ENCODE data around the gene NPHP1. TPM values are rescaled to one million over a fixed set of nuclear protein-coding genes. Genes with fewer than 3 reads are reported as not detected.

Gene NPHP1
- total and polyA plus RNA-seq, 2 of the 8 experiments (the other 6 are each of a cell fraction or from before 2014, with no cell fraction given) = 1.4 to 2.8 TPM

DNA sequence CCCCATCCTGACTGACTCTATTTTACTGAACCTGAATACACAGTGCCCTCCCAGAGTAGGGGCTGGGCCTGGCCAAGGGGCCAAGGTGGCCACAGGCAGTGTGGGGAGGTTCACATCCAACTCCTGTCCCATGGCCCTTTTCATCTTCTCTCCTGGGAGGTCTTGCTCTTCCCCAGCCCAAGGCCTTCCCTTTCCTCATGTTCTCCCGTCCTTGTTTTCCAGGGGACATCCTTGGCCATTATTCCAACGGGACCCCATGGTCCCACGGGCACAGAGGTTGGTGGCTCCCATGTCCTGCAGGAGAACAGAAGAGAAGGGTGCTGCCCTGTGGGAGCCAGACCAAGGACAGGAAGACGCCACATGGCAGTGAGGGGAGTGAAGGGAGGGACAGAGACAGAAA lies 99.6 kb downstream of the NPHP1 start:
- Histone ChIP-seq H3K79me2 (ENCODE audit: control insufficient read depth in 1 of 2, insufficient read depth in 2 of 2, low read length in 2 of 2) (no peaks in the 10 kb centered on the region), H3K4me3 (ENCODE audit: extremely low read depth in 1 of 4, insufficient read depth in 2 of 4, low read depth in 3 of 4, low read length in 4 of 4) (no peak overlapping the region), H4K5ac (ENCODE audit: insufficient read length, low read depth, low read length) (no peak overlapping the region), H4K91ac (replicated peaks; ENCODE audit: insufficient read length, low read length) (no peak overlapping the region), H2AFZ (ENCODE audit: low read length) (no peak overlapping the region), H3K4me1 (replicated peaks in 1 of 4; ENCODE audit: control insufficient read depth in 3 of 4, insufficient read depth in 4 of 4, low read length in 3 of 4) (no peaks in the 10 kb centered on the region; a peak in 2 of 7 replicates), H3K4me2 (ENCODE audit: insufficient read depth in 1 of 2, low read depth in 2 of 2, low read length in 2 of 2) (no peak overlapping the region), H3K36me3 (ENCODE audit: control insufficient read depth in 2 of 4, insufficient read depth in 4 of 4, low read length in 3 of 4) (no peaks in the 10 kb centered on the region), H3K27me3 (replicated peaks in 1 of 4; ENCODE audit: control insufficient read depth in 3 of 4, extremely low read depth in 1 of 4, insufficient read depth in 3 of 4, low read length in 3 of 4) (no peaks in the 10 kb centered on the region), H3K18ac (ENCODE audit: extremely low read depth, low read length) (no peak overlapping the region), H3K14ac (ENCODE audit: insufficient read length) (no peak overlapping the region), H3K9me3 (ENCODE audit: insufficient read depth in 2 of 2, low read depth in 1 of 2, low read length in 1 of 2) (peaks cover 3 to 7% of the 10 kb centered on the region in 2 experiments; a peak in 2 of 4 replicates), H2BK20ac (ENCODE audit: low read length) (no peak overlapping the region), H2BK120ac (replicated peaks; ENCODE audit: low read depth, low read length) (no peak overlapping the region), H3K27ac (ENCODE audit: low read depth, low read length) (no peak overlapping the region), H2AK5ac (ENCODE audit: low read depth, low read length) (no peak overlapping the region), H3K79me1 (ENCODE audit: low read depth, low read length) (no peaks in the 10 kb centered on the region), H2BK5ac (ENCODE audit: low read depth, low read length) (no peak overlapping the region), H2BK15ac (ENCODE audit: low read length) (no peak overlapping the region), H3K56ac (replicated peaks; ENCODE audit: insufficient read length, low read depth, low read length) (no peak overlapping the region), H3K23ac (ENCODE audit: insufficient read length) (no peak overlapping the region), H3K9ac (replicated peaks in 1 of 4; ENCODE audit: extremely low read depth in 1 of 4, low read depth in 3 of 4, low read length in 3 of 4) (no peak overlapping the region), H2BK12ac (ENCODE audit: low read depth, low read length) (no peak overlapping the region), H3K23me2 (ENCODE audit: low read depth, low read length) (no peaks in the 10 kb centered on the region), H4K20me1 (replicated peaks in 1 of 2; ENCODE audit: control insufficient read depth in 1 of 2, insufficient read depth in 2 of 2, low read length in 2 of 2) (no peaks in the 10 kb centered on the region), H3K4ac (replicated peaks; ENCODE audit: insufficient read length, low read depth, low read length) (no peak overlapping the region), H4K8ac (ENCODE audit: extremely low read depth, insufficient read depth, low read length) (no peak overlapping the region)
- peak in 1 of 2 experiments; percentile 19 for DNase-seq (ENCODE audit: low read depth in 1 of 2, low spot score in 2 of 2)
- FAIRE-seq = no peak
- CTCF ChIA-PET (ENCODE audit: partially characterized antibody) = interaction anchor here (1.9 kb wide), 1 partner anchor 20 kb away, joined by 9 read pairs; no protein-coding TSS in a partner anchor
- POLR2A ChIA-PET (ENCODE audit: partially characterized antibody) = no interaction called here
- WGBS, 2 experiments (ENCODE audit: extremely low coverage in 1 of 2, insufficient coverage in 1 of 2, insufficient read length in 1 of 2, insufficient replicate concordance in 2 of 2, low coverage in 1 of 2, low lambda C conversion rate in 2 of 2, missing lambda C conversion rate in 1 of 2) = 90% methylated on average over 4 of the region's 4 CpGs; no CpG with 5 or more reads in 1 of the 2 experiments
- no peak for TF ChIP-seq ATF3 (IDR thresholded peaks at IDR 0.05; ENCODE audit: insufficient read depth, low read depth, low read length)
- TF ChIP-seq NRF1 (IDR thresholded peaks at IDR 0.05; ENCODE audit: low read depth, low read length) = no peak
- TF ChIP-seq BCL11A (IDR thresholded peaks at IDR 0.05; ENCODE audit: low read depth in 2 of 2, low read length in 2 of 2) = no peak
- TF ChIP-seq ZNF274 (IDR thresholded peaks at IDR 0.05; ENCODE audit: borderline replicate concordance, extremely low read depth, low read length) = no peak
- no peak for TF ChIP-seq YY1 (IDR thresholded peaks at IDR 0.05; ENCODE audit: low read depth, low read length)
- no peak for TF ChIP-seq GABPA (IDR thresholded peaks at IDR 0.05; ENCODE audit: borderline replicate concordance, insufficient read depth, low read length)
- TF ChIP-seq SAP30 (IDR thresholded peaks at IDR 0.05; ENCODE audit: insufficient read depth, insufficient replicate concordance, low read length) = no peak
- no peak for TF ChIP-seq RAD21 (IDR thresholded peaks at IDR 0.05 in 1 of 2, conservative IDR thresholded peaks at IDR 0.05 in 1 of 2; ENCODE audit: low read depth in 2 of 2, low read length in 2 of 2)
- TF ChIP-seq NANOG (IDR thresholded peaks at IDR 0.05; ENCODE audit: insufficient read depth, low read depth, low read length, poor library complexity, severe bottlenecking) = no peak
- TF ChIP-seq HDAC6 (IDR thresholded peaks at IDR 0.05; ENCODE audit: low read depth, low read length) = no peak
- no peak for TF ChIP-seq CBX8 (IDR thresholded peaks at IDR 0.05; ENCODE audit: borderline replicate concordance, low read depth, low read length)
- TF ChIP-seq RFX5 (IDR thresholded peaks at IDR 0.05; ENCODE audit: borderline replicate concordance, low read depth, low read length) = no peak
- TF ChIP-seq SRF (IDR thresholded peaks at IDR 0.05; ENCODE audit: low read depth, low read length) = no peak
